CD14-positive monocyte (primary cell): ENCODE measurements around the gene SECISBP2L. TPM values are rescaled to one million over a fixed set of nuclear protein-coding genes. Genes with fewer than 3 reads are reported as not detected.

Experiments
- DNase-seq, 3 donors: peaks; one replicate each; pipeline ENCODE4 v3.0.0-alpha.2; 2011 to 2022
- H2AFZ ChIP-seq: 2 replicates; pipeline ENCODE4 v1.6.0; 2012; ENCODE audit warnings: mild to moderate bottlenecking, low read depth, low read length, inconsistent platforms; ENCODE audit not compliant: insufficient read depth, poor library complexity, severe bottlenecking
- H3K27ac ChIP-seq, 2 donors: 1 replicate in 1 of 2; 2 replicates in 1 of 2; pipeline ENCODE4 v1.5.1; 2012 to 2013; ENCODE audit warnings: low read length in 2 of 2, control low read depth in 1 of 2, inconsistent platforms in 1 of 2, low read depth in 1 of 2, mild to moderate bottlenecking in 1 of 2
- H3K27me3 ChIP-seq, 2 donors: one replicate each; pipeline versions ENCODE4 v1.6.0 to v1.6.1; 2011 to 2013; ENCODE audit warnings: low read length in 2 of 2; ENCODE audit not compliant: control insufficient read depth in 2 of 2, insufficient read depth in 2 of 2
- H3K36me3 ChIP-seq, 2 donors: replicated peaks in 1 of 2; 1 replicate in 1 of 2; 2 replicates in 1 of 2; pipeline versions ENCODE4 v1.5.1 to v1.6.1; 2012 to 2013; ENCODE audit warnings: low read length in 2 of 2, control low read depth in 1 of 2, inconsistent platforms in 1 of 2, mild to moderate bottlenecking in 1 of 2; ENCODE audit not compliant: insufficient read depth in 2 of 2, control insufficient read depth in 1 of 2
- H3K4me1 ChIP-seq, 2 donors: 1 replicate in 1 of 2; 2 replicates in 1 of 2; pipeline versions ENCODE4 v1.5.1 to v1.6.1; 2012 to 2013; ENCODE audit warnings: low read length in 2 of 2, control low read depth in 1 of 2, inconsistent platforms in 1 of 2, mild to moderate bottlenecking in 1 of 2, moderate library complexity in 1 of 2; ENCODE audit not compliant: insufficient read depth in 2 of 2, control insufficient read depth in 1 of 2
- H3K4me2 ChIP-seq: replicated peaks from 2 replicates; pipeline ENCODE3; 2012; ENCODE audit warnings: low read length, moderate library complexity, mild to moderate bottlenecking; ENCODE audit not compliant: poor library complexity, severe bottlenecking; ENCODE audit errors: extremely low read depth
- H3K4me3 ChIP-seq, 3 experiments: fragments of 200-600 bp in 1 of 3; sonication (generic) in 1 of 3; replicated peaks in 1 of 3; 1 replicate in 2 of 3; 2 replicates in 1 of 3; pipeline ENCODE4 v1.5.1; 2011 to 2013; ENCODE audit warnings: low read length in 3 of 3, mild to moderate bottlenecking in 3 of 3, control low read depth in 2 of 3, low read depth in 2 of 3, inconsistent platforms in 1 of 3, moderate library complexity in 1 of 3
- H3K79me2 ChIP-seq: 2 replicates; pipeline ENCODE4 v1.6.0; 2012; ENCODE audit warnings: mild to moderate bottlenecking, control low read depth, inconsistent platforms, low read length, moderate library complexity; ENCODE audit not compliant: insufficient read depth
- H3K9ac ChIP-seq: 2 replicates; pipeline ENCODE4 v1.6.0; 2017; ENCODE audit warnings: low read length, mild to moderate bottlenecking; ENCODE audit not compliant: insufficient read depth, poor library complexity, severe bottlenecking
- H3K9me3 ChIP-seq, 2 donors: replicated peaks in 1 of 2; 1 replicate in 1 of 2; 2 replicates in 1 of 2; pipeline versions ENCODE4 v1.5.1 to v1.6.1; 2012 to 2013; ENCODE audit warnings: low read length in 2 of 2, control low read depth in 1 of 2; ENCODE audit not compliant: control insufficient read depth in 1 of 2, insufficient read depth in 1 of 2
- H4K20me1 ChIP-seq: 2 replicates; pipeline ENCODE4 v1.6.0; 2012; ENCODE audit warnings: mild to moderate bottlenecking, low read length, control low read depth, moderate library complexity; ENCODE audit not compliant: insufficient read depth
- H3K27ac Mint-ChIP-seq, 7 donors: one replicate each; pipeline ENCODE4 v1.8.0; 2020; ENCODE audit warnings: mild to moderate bottlenecking in 7 of 7, mixed read lengths in 7 of 7, moderate library complexity in 6 of 7, inconsistent platforms in 2 of 7
- H3K27me3 Mint-ChIP-seq, 3 donors: one replicate each; pipeline ENCODE4 v1.8.0; 2021 to 2022; ENCODE audit warnings: low read depth in 3 of 3, mild to moderate bottlenecking in 3 of 3, mixed read lengths in 3 of 3, moderate library complexity in 3 of 3, inconsistent platforms in 1 of 3
- H3K36me3 Mint-ChIP-seq, 2 donors: one replicate each; pipeline ENCODE4 v1.8.0; 2020; ENCODE audit warnings: mixed read lengths in 2 of 2, inconsistent platforms in 1 of 2, mild to moderate bottlenecking in 1 of 2
- H3K4me1 Mint-ChIP-seq: one replicate; pipeline ENCODE4 v1.8.0; 2020; ENCODE audit warnings: mild to moderate bottlenecking, mixed read lengths
- H3K4me3 Mint-ChIP-seq, 2 donors: one replicate each; pipeline ENCODE4 v1.8.0; 2020; ENCODE audit warnings: mild to moderate bottlenecking in 2 of 2, mixed read lengths in 2 of 2, moderate library complexity in 1 of 2
- H3K9me3 Mint-ChIP-seq, 7 donors: one replicate each; pipeline ENCODE4 v1.8.0; 2020 to 2022; ENCODE audit warnings: mixed read lengths in 7 of 7, mild to moderate bottlenecking in 6 of 7, moderate library complexity in 6 of 7, inconsistent platforms in 2 of 7
- WGBS: methylation state at CpG from one replicate; pipeline ENCODE4 v1.1.5; 2013; ENCODE audit warnings: missing lambda C conversion rate; ENCODE audit not compliant: insufficient coverage; 5-methylcytosine and 5-hydroxymethylcytosine counted together
- intact Hi-C, 2 donors: fragments of 100-400 bp; cut with micrococcal nuclease; formaldehyde crosslinking; loops; one replicate each; pipeline versions ENCODE4 v1.15.0 to v1.15.1; 2023
- polyA plus RNA-seq, 3 donors: library from polyadenylated mRNA; depleted of rRNA in 1 of 3; unstranded in 2 of 3; stranded (reverse) in 1 of 3; fragments of 300-500 nt in 2 of 3; fragments of >200 nt in 1 of 3; fragmentation: Illumina TruSeq in 2 of 3; gene quantifications; 1 replicate in 2 of 3; 2 replicates in 1 of 3; pipeline ENCODE4 v1.2.3, GENCODE V29; 2012 to 2021
- TF ChIP-seq, protein P1 (sequence below): fragments of 200-600 bp; IDR thresholded peaks from one replicate; pipeline ENCODE4 v1.8.0; 2022; ENCODE audit warnings: antibody characterized with exemption, mild to moderate bottlenecking

Gene SECISBP2L
- polyA plus RNA-seq, 3 donors, result 5.0 to 19.8 (median 9.5) TPM

DNA sequence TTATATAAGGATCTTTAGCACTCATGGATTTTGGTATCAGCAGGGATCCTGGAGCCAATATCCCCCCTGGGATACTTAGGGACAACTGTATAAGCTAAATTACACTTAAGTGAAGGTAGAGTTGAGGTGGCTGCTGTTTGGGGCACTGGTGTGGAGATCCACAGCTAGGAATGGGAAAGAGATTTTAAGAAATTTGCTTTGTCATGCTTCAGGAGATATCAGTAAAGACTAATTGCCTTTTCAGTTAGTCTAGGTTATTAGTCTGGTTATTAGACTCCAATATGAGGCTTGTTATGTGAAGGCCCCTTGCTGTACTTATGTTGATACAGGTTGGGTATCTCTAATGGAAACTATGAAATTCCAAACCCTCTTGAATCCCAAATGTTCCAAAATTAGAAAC lies 1.2 kb upstream of the SECISBP2L start:
- Mint-ChIP-seq H3K4me1 (peaks cover 20% of the 10 kb centered on the region), H3K4me3 (no peak overlapping the region), H3K36me3 (no peaks in the 10 kb centered on the region), H3K27ac (no peak overlapping the region), H3K27me3 (peaks cover 0 to 1% (median 0%) of the 10 kb centered on the region in 3 donors), H3K9me3 (peaks cover 0 to 12% (median 6%) of the 10 kb centered on the region in 7 donors)
- Histone ChIP-seq H3K9me3 (peaks cover 0 to 4% of the 10 kb centered on the region in 2 donors), H3K4me2 (no peak overlapping the region), H3K4me3 (no peak overlapping the region), H3K9ac (no peak overlapping the region), H3K36me3 (no peaks in the 10 kb centered on the region), H3K27ac (no peak overlapping the region), H3K27me3 (no peaks in the 10 kb centered on the region), H3K4me1 (peaks cover 16 to 28% of the 10 kb centered on the region in 2 donors), H2AFZ (peak overlapping the region; percentile 97), H4K20me1 (peaks cover 3% of the 10 kb centered on the region), H3K79me2 (peaks cover 35% of the 10 kb centered on the region)
- DNase-seq, result no peak
- intact Hi-C loops, result loop anchor here (10.0 kb wide), 1 partner anchor 107 kb away; the partner anchor contains the start of gene COPS2 (in 2 of the 2)
- TF ChIP-seq, protein P1, sequence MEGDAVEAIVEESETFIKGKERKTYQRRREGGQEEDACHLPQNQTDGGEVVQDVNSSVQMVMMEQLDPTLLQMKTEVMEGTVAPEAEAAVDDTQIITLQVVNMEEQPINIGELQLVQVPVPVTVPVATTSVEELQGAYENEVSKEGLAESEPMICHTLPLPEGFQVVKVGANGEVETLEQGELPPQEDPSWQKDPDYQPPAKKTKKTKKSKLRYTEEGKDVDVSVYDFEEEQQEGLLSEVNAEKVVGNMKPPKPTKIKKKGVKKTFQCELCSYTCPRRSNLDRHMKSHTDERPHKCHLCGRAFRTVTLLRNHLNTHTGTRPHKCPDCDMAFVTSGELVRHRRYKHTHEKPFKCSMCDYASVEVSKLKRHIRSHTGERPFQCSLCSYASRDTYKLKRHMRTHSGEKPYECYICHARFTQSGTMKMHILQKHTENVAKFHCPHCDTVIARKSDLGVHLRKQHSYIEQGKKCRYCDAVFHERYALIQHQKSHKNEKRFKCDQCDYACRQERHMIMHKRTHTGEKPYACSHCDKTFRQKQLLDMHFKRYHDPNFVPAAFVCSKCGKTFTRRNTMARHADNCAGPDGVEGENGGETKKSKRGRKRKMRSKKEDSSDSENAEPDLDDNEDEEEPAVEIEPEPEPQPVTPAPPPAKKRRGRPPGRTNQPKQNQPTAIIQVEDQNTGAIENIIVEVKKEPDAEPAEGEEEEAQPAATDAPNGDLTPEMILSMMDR, result no peak

DNA sequence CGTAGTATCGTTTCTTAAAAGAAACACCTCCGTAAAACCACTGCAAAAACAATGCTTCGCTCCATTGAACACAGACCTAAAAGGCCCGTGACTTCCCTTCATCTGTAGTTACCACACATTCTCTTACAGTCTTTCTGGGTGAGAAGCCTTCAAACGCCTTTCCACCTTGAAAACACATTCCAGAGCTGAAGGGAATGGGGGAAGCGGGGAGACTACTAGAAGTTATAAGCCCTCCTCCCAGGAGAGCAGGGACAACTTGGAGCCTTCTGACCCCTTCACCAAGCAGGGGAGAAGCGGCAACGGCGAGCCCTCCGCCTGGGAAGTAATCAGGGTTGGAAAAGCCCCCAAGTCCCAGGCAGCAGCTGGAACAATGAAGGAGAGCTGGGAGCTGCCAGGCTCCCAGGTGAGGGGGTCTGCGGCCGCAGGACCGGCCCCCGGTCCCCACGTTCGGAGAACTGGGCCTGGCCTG lies 461 bp downstream of the SECISBP2L start:
- WGBS, result 0% methylated on average over 12 of the region's 17 CpGs
- H4K20me1 ChIP-seq, result peaks cover 16% of the 10 kb centered on the region
- H3K4me1 ChIP-seq, result peaks cover 16 to 28% of the 10 kb centered on the region in 2 donors
- H3K9me3 ChIP-seq, result no peaks in the 10 kb centered on the region
- H3K27me3 ChIP-seq, result no peaks in the 10 kb centered on the region
- H3K27ac ChIP-seq, result peak overlapping the region; percentile 43 to 80
- Mint-ChIP-seq H3K4me1 (peaks cover 27% of the 10 kb centered on the region), H3K27ac (peak overlapping the region; percentile 80 to 95 (median 92)), H3K36me3 (peaks cover 0 to 3% of the 10 kb centered on the region in 2 donors), H3K9me3 (peaks cover 0 to 2% (median 0%) of the 10 kb centered on the region in 7 donors), H3K4me3 (peak overlapping the region; percentile 94 to 97), H3K27me3 (peaks cover 0 to 4% (median 1%) of the 10 kb centered on the region in 3 donors)
- H3K4me2 ChIP-seq, result peak overlapping the region; percentile 75
- intact Hi-C loops, result loop anchor here (10.0 kb wide), 1 partner anchor 109 kb away; the partner anchor contains the start of gene COPS2 (in 2 of the 2)
- peak overlapping the region; percentile 97 for H2AFZ ChIP-seq
- TF ChIP-seq, protein P1, result no peak
- DNase-seq, result peak in 2 of 3 donors; percentile 16 to 20
- H3K4me3 ChIP-seq, result peak overlapping the region; percentile 90 to 93 (median 90)
- H3K79me2 ChIP-seq, result peaks cover 51% of the 10 kb centered on the region
- H3K36me3 ChIP-seq, result no peaks in the 10 kb centered on the region
- H3K9ac ChIP-seq, result peak overlapping the region; percentile 91
